Fibroblast of the conjunctiva (primary cell): ENCODE results near the gene CPA5.
"Not testable (repeated sequence)": the region's sequence is repeated elsewhere in the genome, so short reads cannot be mapped to it uniquely, and the experiment has no call there.

Experiments used
- DNase-seq: peaks from one replicate; pipeline ENCODE4 v3.0.0-alpha.2; 2010; ENCODE audit warnings: low read depth

CPA5 gene

GRCh38 chr7:130344271-130344866 is at the start of gene CPA5:
CPA5 (plus strand) TSS chr7:130344816; CDS start chr7:130346486, 1,670 bp downstream.
- DNase-seq = no peak

- no peak for DNase-seq
These were observed 48.2 kb upstream of the CPA5 start for GRCh38 chr7:130296221-130296951.

DNA sequence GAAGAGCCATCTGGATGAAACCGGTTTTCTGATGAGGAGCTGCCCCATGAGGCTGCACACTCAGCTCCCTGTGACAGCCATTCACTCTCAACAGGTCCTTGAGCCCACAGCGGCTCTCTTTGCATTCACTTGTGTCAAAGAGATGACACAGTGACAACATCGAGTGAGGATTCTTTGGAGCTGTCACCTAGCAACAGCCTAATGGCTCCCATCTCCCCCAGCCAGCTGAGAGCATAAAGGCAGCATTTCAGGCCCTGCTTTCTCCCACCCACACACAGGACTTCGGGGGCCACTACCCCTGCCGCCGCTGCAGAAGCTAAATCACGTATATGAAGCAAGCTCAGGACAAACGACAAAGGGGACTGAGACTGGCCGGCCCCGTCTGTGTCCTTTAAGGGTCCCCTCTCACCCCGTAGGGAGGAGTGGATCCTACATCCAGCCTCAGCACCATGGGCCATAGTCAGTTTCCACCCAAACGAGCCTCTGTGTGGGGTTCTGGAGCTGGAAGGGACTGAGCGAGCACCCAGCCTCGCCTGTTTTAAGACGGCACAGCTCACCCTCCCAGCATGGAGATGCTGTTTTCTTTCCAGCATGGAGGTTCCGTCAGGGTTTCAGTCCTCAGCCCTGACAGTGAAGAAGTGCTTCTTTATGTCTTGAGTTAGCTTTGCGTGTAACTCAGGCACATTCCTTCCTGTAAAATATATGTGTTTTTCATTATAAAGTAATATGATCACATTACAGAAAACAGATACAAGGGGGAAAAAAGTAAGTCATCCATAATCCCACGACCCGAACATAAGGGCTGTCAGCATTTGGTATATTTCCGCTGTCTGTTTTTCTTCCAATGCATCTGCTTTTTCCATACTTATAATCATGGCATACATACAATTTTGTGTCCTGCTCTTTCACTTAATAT is 46.7 kb upstream of the CPA5 start:
- DNase-seq = no peak

GRCh38 chr7:130298544-130299326 is 45.9 kb upstream of the CPA5 start:
- DNase-seq = no peak

- no peak for DNase-seq
These were observed 44.8 kb upstream of the CPA5 start for GRCh38 chr7:130299866-130300265.

DNA sequence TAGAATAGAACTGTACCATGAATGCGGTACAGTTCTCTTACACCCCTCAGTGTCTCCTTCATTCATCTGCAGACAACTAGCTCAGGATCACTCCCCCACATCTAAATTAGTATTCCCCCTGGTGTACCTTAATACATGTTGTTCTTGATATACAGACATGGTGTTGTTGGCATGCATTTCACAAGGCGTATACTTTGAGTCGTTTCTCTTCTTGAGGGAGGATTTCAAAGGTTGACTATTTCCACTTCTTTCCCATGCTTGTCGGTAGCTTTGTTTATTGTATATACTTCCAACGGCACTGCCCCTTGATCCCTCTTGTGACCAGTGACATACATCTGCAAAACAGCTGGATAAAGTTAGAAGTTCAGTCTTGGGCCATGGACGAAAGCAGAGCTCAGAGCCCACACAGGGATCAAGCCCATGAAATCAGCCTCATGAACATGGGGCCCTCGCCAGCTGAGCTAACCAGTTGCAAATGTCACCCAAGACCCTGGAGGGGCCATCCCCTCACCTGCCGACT is 43.1 kb upstream of the CPA5 start:
- no peak for DNase-seq

DNA sequence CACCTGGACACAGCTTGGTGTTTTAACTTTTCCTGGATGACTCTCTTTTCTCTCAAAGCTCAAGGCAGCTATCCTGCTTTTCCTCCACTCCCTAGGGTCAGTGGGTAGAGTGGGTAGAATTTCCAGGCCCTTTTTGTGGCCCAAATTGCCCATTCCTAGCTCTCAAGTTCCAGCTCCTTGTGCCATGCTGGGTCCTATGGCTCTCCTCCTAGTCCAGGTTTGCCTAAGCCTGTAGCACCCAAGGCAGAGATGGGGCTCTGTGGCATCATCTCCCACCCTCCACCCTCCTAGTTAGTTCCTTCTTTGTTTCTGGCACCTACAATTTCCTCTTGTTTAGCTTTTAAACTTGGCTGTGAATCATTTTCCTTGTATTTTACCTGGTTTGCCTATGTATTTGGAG is 42.0 kb upstream of the CPA5 start:
- no peak for DNase-seq

GRCh38 chr7:130303127-130303526 is 41.5 kb upstream of the CPA5 start:
- DNase-seq = no peak

GRCh38 chr7:130303551-130303950 is 41.1 kb upstream of the CPA5 start:
- DNase-seq = no peak

GRCh38 chr7:130303982-130304381 is 40.6 kb upstream of the CPA5 start:
- DNase-seq = no peak

DNA sequence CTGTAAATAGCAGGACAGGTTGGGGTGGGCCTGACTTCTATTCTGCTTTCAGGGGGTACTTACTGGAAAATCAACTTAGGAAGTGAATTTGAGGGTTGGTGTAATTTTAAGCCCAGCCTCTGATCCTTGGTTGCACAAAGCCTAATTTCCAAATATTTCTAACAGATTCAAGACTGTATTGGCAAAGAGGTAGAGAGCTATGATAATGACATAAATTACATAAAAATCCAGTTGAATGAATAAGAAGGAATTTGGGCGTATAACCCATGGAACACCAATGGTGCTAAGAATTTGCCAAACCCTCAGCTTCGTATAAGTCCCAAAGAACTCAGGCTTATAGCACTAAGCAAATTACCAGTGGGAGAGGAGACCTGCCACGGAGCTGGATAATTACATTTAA is 39.7 kb upstream of the CPA5 start:
- no peak for DNase-seq

DNA sequence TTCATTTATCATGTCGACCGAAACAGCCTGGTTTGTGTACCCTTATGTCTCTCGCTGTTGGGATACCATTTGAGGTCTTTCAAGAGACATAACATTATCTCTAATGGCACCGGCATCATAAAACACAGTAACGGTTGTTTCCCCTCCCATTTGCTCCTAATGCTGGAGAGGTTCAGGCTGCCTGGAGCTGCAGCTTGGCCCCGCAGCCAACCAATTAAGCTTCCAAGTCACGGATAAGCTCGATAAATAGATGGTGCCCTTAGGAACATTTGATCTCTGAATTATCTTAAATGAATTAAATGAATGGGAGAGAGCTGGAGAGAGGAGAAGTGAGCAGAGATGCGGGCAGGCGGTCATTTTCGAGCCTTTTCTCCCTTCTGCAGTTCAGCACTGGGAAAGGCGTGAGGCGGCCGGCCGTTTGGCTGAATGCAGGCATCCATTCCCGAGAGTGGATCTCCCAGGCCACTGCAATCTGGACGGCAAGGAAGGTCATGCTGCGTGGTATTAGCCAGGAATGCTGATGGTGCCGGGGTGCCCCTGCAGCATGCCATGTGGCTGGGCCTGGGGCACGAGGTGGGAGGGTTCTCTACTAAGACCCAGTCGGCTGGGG is 39.1 kb upstream of the CPA5 start:
- no peak for DNase-seq

DNA sequence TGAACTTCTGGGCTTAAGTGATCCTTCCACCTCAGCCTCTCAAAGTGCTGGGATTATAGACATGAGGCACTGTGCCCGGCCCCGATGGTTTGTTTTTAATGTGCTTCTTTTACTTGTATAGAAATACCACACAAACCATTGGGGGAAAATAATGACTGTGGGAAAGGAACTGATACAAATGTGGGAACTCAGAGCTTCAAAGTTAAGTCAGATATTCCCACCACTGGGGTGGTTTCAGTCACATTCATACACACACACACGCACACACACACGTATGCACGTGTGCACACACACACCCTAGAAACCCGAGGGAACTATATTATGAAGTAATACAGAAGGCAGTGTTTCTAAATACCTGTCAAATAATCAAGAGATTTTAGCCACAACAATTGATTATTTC is 34.6 kb upstream of the CPA5 start:
- no peak for DNase-seq

- no peak for DNase-seq
These were observed 30.3 kb upstream of the CPA5 start for GRCh38 chr7:130314305-130314704.

DNA sequence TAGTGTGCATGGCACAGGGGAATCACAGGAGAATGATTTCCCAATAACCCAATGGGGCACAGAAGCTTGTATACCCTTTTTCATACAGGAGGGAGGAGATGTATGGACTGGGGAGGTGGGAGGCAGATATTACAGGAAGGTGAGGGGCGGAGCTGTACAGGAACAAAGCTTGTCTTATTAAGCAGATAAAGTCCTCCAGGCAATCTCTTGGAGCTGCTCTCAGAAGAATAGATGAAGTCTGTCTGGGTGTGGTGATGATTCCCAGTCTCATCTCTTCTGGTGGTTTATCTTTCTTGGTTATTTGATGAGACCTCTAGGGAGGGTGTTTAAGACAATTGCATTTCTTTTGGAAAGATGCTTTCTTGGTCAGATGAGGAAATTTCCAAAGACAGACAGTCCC is 25.1 kb upstream of the CPA5 start:
- DNase-seq = no peak

GRCh38 chr7:130321542-130322229 is 22.9 kb upstream of the CPA5 start:
- not testable (repeated sequence) for DNase-seq

- no peak for DNase-seq
These were observed 22.0 kb upstream of the CPA5 start for GRCh38 chr7:130322615-130323014.

DNA sequence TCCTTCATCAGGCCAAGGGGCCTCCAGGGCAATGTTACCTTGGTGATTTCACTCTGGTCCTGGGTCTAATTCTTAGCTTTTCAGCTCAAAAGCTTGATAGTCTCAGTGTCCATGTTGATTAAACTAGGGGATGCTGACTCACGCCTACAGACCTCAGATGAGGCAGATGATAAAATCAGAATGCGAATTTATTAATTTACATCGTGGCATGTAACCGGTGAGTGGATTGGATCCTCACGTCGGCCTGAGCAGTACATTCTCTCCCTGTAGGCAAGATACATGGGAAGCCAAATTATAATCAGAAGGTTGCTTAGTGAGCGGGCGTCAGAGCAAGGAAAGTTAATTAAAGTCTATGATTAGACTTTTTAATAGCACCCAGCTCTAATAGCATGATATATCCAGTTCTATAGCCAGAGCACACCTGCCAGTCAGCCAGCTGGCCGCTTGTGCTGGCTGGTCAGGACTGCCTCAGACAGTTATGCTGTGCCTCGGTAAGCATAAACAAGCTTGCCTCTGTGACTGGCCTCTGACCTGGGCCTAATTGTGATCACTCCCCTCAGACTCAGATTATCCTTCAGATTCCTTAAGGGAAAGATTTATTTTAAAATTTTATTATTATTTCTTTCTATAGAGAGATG is 20.2 kb upstream of the CPA5 start:
- no peak for DNase-seq

DNA sequence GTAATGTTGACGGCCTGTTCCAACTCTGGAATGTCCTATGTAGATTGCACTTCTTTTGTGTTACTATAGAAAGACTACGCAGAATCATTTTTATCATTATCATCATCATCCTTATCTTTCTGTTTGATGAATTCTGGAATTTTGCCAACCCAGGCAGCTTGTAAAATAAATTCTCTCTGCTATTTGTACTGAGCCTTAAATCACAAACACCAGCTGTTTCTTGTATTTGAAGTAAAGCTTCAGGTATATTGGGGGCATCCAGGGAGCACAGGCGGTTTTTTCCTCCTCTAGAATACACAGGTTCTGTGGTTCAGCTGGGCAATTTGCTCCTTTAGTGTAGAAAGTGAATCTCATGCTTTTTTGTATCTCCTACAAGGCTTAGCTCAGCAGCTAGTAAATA is 14.9 kb upstream of the CPA5 start:
- DNase-seq = no peak
